ENCODE measurements around the gene SPRY1.

The SPRY1 gene

GRCh38 chr4:123396307-123397143 lies at the start of gene SPRY1:
SPRY1 (plus strand) TSS chr4:123396795; CDS start chr4:123401592, 4,797 bp downstream.
- DNase-seq: peak; percentile 68

- DNase-seq: no peak
These were observed 49.6 kb upstream of the SPRY1 start for GRCh38 chr4:123346951-123347350.

DNA sequence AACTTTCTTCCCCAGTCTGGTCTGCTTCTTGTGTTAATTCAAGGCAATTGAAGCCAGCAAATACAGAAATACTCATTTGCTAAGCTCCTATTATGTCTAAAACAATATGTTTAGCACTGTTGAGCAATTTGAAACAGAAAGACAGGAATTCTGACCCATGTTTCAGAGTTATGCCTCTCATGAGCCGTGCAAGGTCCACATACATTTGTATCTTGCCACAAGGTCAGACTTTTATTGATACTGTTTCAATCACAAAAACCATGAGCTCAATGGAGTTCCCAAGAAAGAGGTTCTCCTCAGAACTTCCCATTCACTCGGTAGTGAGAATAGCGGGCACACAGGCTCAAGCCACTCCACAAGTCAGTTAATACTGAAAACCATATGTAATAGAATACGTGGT lies 47.6 kb upstream of the SPRY1 start:
- no peak for DNase-seq

DNA sequence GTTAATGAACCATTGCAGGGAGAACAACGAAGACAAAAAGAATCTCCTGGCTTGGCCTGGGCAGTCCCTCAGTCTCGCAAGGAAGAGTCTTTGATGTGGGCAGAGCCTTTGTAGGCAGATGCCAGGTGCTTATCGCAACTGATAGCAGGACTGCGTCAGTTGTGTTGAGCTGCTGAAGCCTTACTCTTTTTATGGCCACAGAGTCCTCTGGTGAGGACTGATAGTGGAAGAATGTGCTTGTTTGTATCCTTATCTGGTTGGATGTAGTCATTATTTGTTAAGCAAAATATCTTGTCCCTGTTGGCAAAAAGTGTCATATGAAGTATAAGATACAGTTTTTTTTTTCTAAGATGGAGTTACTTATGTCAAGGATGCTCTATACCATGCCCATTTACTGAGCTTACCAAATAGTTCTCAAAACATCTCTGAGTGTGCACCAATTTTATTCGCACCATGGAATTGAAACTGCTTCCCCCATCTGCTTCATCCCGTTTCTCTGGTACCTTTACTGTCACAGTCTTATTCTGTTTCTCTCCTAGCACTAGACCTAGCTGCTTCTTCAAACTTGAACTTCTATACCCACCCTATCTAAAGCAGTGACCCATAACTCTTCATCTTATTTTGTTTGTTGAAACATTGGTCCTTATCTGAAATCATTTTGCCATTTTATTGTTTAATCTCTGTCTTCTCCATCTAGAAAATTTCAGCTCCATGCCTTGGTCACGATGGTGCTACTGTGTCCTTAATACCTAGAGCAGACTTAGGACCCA lies 47.0 kb upstream of the SPRY1 start:
- DNase-seq: no peak

DNA sequence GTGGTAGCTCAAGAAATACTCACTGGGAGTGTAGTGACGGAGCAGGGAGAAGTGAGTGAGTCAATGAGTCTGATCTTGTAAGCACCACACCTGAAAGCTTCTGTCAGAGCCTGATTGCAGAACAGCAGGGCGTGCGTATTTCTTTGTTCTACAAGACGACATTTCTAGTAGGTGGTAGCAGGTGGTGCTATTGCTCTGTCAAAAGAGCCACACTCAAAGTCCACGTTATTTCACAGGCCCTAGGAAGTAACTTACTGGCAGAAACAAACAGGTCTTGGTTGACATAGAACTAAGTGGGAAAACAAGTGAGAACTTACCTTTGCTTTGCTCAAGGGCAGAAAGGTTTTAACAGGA lies 46.4 kb upstream of the SPRY1 start:
- DNase-seq: no peak

DNA sequence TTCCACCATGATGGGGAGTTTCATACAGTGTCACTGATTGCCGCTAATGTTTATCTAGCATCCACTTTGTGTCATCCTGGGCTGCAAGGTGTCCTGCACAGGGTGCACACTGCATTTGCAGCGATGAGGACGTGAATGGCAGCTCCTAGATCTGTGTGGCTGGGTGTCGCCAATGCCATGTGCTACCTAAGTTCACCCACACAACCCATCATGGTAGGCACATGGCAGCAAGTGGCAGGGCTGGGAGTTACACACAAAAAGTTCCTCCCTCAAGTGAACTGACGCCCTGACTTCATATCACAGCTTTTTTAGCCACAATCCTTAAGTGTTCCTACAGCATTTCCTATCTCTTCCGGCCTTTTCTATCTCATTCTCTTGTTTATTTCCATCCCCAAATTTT lies 45.9 kb upstream of the SPRY1 start:
- no peak for DNase-seq

- DNase-seq: no peak
These were observed 44.9 kb upstream of the SPRY1 start for GRCh38 chr4:123351713-123352112.

GRCh38 chr4:123352240-123352945 lies 44.2 kb upstream of the SPRY1 start:
- DNase-seq: no peak

DNA sequence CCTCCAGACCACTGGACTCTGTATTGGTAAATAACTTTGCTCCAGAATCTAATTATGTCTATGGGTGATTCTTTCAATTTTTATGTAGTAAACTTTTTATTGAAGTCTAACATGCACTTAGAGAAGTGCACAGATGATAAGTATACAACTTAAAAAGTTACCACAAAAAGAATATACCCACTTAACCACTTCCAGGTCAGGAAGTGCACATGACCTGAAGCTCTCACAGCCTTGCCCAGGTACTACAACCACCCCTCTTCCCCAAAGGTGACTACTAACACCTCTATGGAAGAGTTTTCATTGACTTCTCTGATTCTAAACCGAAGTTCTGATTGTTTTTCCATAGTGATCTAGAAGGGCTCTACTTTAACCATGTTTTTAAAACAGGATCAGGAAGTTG lies 43.6 kb upstream of the SPRY1 start:
- DNase-seq: no peak

- no peak for DNase-seq
These were observed 42.9 kb upstream of the SPRY1 start for GRCh38 chr4:123353656-123354055.

GRCh38 chr4:123354701-123355100 lies 41.9 kb upstream of the SPRY1 start:
- no peak for DNase-seq

DNA sequence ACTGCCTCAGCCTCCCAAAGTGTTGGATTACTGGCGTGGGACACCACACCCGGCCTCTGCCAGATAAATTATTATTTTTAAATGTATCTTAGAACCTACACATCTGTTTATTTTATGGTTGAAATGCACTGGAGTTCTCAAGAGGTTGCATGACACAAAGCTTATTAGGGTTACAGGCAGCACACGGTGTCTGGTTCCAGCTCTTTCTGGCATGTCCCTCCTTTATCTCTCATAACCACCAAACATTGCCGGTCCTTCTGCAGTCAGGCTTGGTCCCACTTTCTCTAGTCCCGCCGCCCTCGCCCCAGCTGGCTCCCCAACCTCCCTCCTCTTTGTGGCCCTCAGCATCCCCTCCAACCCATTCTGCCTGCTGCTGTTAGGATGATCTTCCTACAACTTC lies 39.7 kb upstream of the SPRY1 start:
- no peak for DNase-seq

DNA sequence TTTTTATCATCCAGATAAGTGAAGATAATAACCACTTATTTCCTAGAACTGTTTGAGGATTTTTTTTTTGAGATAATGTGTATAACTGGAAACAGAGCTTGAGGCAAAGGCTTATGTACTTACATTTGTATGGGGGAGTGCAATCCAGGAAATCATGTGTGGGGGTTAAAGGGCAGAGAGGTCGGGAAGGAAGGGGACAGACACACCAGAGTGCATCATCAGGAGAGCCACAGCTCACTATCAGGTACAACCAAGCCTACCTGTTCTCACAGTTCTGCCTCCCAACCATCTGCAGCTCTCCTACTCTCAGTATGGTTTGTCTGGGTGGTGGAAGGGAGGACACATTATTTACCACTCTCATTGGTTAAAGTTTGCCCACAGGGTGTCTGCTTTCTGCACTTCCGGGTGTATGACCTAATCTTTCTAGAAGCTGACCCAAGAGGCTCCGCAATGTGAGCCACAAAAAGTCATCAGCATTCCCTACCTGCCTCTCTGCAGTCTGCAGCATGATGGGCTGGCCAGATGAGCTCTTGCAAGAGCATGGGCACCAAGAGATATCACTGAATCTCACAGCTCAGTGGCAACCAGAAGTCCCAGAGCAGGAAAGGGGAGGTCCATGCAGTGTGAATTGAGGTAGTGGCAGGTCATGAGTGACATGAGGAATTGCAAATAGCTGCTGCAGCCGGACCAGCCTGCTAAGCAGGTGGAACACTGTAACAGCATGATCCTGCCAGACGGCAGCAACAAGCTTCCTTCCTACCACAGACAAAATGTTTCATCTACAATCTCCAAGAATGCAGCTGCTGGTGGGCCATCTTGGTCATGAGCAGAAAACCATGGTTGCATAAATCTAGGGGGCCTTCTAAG lies 36.9 kb upstream of the SPRY1 start:
- no peak for DNase-seq

DNA sequence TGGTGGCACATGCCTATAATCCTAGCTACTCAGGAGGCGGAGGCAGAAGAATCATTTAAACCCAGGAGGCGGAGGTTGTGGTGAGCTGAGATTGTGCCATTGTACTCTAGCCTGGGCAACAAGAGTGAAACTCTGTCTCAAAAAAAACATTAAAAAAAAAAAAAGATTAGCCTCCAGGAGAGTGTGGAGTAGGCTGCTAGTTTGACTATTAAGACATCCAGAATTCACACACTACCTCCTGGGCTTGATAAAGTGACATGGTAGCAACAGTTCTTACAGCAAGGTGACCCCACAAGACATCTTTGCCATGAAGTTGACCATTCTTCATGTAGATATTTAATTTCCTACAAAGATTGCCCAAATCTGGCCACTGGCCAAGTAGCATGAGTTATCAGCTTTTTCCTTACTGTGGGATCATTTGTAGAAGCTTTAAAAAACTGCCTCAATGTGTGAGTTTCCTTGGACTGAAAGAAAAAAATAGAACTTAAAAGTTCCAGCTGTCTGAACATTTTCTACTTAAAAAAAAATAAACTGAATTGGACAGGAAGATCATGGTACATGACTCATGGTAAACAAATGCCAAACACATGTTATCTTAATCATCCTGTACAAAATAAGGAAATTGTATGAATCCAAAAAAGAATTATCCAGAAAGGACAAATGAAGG lies 35.3 kb upstream of the SPRY1 start:
- DNase-seq: no peak

DNA sequence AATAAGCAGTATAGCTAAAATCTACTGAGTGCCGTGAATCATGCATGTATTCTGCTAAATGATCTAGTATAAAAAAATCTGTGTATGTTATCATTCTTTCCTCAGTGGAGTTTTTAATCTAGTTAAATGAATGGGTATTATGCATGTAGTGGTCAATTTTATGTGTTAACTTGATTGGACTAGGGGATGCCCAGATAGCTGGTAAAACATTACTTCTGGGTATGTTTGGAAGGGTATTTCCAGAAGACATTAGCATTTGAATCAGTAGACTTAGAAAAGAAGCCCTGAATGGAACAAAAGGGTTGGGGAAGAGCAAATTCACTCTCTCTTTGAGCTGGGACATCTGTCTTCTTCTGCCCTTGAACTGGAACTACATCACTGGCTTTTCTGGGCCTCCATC lies 34.5 kb upstream of the SPRY1 start:
- DNase-seq: no peak

GRCh38 chr4:123363729-123364128 lies 32.9 kb upstream of the SPRY1 start:
- DNase-seq: no peak

DNA sequence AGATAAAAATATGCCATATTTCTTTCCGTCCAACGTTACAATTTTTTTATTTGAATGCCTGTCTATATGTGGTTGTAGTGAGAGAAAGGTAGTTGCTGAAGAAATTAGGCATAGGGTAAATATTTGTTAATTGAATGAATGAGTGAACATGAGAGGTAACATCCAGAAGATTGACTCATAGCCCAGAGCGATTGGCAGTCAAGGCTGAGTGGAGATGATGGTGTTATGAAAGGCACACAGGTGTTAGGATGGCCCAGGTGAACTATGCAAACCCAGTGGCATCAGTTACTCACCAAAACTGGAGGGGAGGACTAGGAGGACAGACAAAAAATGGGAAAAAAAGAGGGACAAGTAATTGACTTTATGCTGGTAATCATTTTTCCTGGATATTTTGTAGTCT lies 31.7 kb upstream of the SPRY1 start:
- no peak for DNase-seq

DNA sequence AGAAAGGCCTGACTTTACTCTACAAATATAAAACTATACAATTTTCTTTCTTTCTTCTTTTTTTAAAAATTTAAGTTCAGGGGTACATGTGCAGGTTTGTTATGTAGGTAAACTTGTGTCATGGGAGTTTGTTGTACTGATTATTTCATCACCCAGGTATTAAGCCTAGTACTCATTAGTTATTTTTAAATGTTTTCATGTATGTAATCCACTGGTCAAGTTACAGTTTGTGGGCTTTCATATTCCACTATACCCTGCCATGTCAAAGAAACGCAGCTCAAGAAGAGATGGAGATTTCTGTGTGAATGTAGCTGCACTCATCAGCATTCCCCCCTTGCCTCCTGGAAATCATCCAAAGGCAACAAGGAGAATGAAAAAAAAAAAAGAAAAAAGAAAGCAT lies 31.2 kb upstream of the SPRY1 start:
- DNase-seq: no peak

- no peak for DNase-seq
These were observed 30.3 kb upstream of the SPRY1 start for GRCh38 chr4:123366144-123366748.

GRCh38 chr4:123378794-123379193 lies 17.8 kb upstream of the SPRY1 start:
- DNase-seq: no peak

DNA sequence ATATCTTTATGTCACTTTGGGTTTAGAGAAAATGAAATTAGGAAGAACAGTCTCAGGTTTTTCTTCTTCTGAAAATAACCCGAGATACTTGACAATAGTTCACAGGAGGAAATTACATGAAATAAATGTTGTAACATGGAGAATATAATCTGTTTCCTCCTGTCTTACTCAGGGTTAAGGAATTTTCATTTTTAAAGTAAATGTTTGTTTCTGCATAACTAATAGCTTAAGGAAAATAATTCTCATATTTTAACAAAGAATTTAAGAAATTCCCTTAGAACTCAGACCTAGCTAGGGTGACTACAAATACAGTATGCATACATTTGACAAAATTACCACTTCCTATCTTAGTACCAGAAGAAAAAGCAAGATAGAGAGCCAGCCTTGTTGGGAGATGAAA lies 17.2 kb upstream of the SPRY1 start:
- no peak for DNase-seq
